ENCODE measurements around the gene ARSG. TPM values are rescaled to one million over a fixed set of nuclear protein-coding genes. Genes with fewer than 3 reads are reported as not detected.
A peak's percentile ranks its signal among the peaks of the same experiment; 100 is the strongest.
"Not testable (repeated sequence)": the region's sequence is repeated elsewhere in the genome, so short reads cannot be mapped to it uniquely, and the experiment has no call there.

ARSG gene
- polyA plus RNA-seq, 3 donors = 15.5 to 19.3 (median 19.2) TPM

- no peaks in the 10 kb centered on the region for H3K9me3 ChIP-seq (replicated peaks in 1 of 2; ENCODE audit: control insufficient read depth in 1 of 2, insufficient read depth in 1 of 2, low read length in 2 of 2)
- H3K4me3 ChIP-seq (replicated peaks in 1 of 3; ENCODE audit: low read depth in 2 of 3, low read length in 3 of 3) = no peak overlapping the region
- Mint-ChIP-seq H3K27me3 (ENCODE audit: low read depth in 3 of 3) (peaks cover 0 to 4% (median 2%) of the 10 kb centered on the region in 3 donors), H3K4me1 (peaks cover 68% of the 10 kb centered on the region), H3K27ac (peak overlapping the region in 1 of 7 donors; percentile 10), H3K4me3 (no peak overlapping the region), H3K36me3 (peaks cover 34% of the 10 kb centered on the region in 2 donors), H3K9me3 (peaks cover 0 to 2% (median 0%) of the 10 kb centered on the region in 7 donors)
- H2AFZ ChIP-seq (ENCODE audit: insufficient read depth, low read depth, low read length, poor library complexity, severe bottlenecking) = no peak overlapping the region
- TF ChIP-seq CTCF (IDR thresholded peaks at IDR 0.05) = no peak
- WGBS (ENCODE audit: insufficient coverage) = 27% methylated on average over 1 of the region's 4 CpGs
- DNase-seq = peak; percentile 30 to 48 (median 44)
- H3K9ac ChIP-seq (ENCODE audit: insufficient read depth, low read length, poor library complexity, severe bottlenecking) = no peak overlapping the region
- H3K27ac ChIP-seq (ENCODE audit: low read depth in 1 of 2, low read length in 2 of 2) = no peak overlapping the region
- H4K20me1 ChIP-seq (ENCODE audit: insufficient read depth, low read length) = no peaks in the 10 kb centered on the region
- no peaks in the 10 kb centered on the region for H3K36me3 ChIP-seq (replicated peaks in 1 of 2; ENCODE audit: control insufficient read depth in 1 of 2, insufficient read depth in 2 of 2, low read length in 2 of 2)
- H3K4me1 ChIP-seq (ENCODE audit: control insufficient read depth in 1 of 2, insufficient read depth in 2 of 2, low read length in 2 of 2) = peaks cover 57 to 70% of the 10 kb centered on the region in 2 donors
- no peaks in the 10 kb centered on the region for H3K27me3 ChIP-seq (ENCODE audit: control insufficient read depth in 2 of 2, insufficient read depth in 2 of 2, low read length in 2 of 2)
- no peak overlapping the region for H3K4me2 ChIP-seq (replicated peaks; ENCODE audit: extremely low read depth, low read length, poor library complexity, severe bottlenecking)
- intact Hi-C loops (cut with micrococcal nuclease) = no loop called here
- H3K79me2 ChIP-seq (ENCODE audit: insufficient read depth, low read length) = no peaks in the 10 kb centered on the region
Measured at GRCh38 chr17:68353111-68353521, 61.8 kb downstream of the ARSG start.

GRCh38 chr17:68354311-68354710 lies 63.0 kb downstream of the ARSG start:
- H2AFZ ChIP-seq (ENCODE audit: insufficient read depth, low read depth, low read length, poor library complexity, severe bottlenecking); H3K4me2 ChIP-seq (replicated peaks; ENCODE audit: extremely low read depth, low read length, poor library complexity, severe bottlenecking); H3K4me3 Mint-ChIP-seq; H3K27me3 ChIP-seq (ENCODE audit: control insufficient read depth in 2 of 2, insufficient read depth in 2 of 2, low read length in 2 of 2); DNase-seq; H4K20me1 ChIP-seq (ENCODE audit: insufficient read depth, low read length); H3K27me3 Mint-ChIP-seq (ENCODE audit: low read depth in 3 of 3); intact Hi-C loops (cut with micrococcal nuclease); H3K9me3 ChIP-seq (replicated peaks in 1 of 2; ENCODE audit: control insufficient read depth in 1 of 2, insufficient read depth in 1 of 2, low read length in 2 of 2); H3K36me3 ChIP-seq (replicated peaks in 1 of 2; ENCODE audit: control insufficient read depth in 1 of 2, insufficient read depth in 2 of 2, low read length in 2 of 2); H3K9me3 Mint-ChIP-seq; H3K9ac ChIP-seq (ENCODE audit: insufficient read depth, low read length, poor library complexity, severe bottlenecking); H3K4me3 ChIP-seq (replicated peaks in 1 of 3; ENCODE audit: low read depth in 2 of 3, low read length in 3 of 3); H3K79me2 ChIP-seq (ENCODE audit: insufficient read depth, low read length): not testable (repeated sequence)
- WGBS (ENCODE audit: insufficient coverage) = 80% methylated on average over 1 of the region's 2 CpGs
- Histone ChIP-seq H3K4me1 (ENCODE audit: control insufficient read depth in 1 of 2, insufficient read depth in 2 of 2, low read length in 2 of 2) (peaks cover 47 to 61% of the 10 kb centered on the region in 2 donors), H3K27ac (ENCODE audit: low read depth in 1 of 2, low read length in 2 of 2) (peak overlapping the region in 1 of 2 donors; percentile 52)
- H3K27ac Mint-ChIP-seq = peak overlapping the region in 6 of 7 donors; percentile 45 to 76 (median 64)
- peaks cover 62% of the 10 kb centered on the region for H3K4me1 Mint-ChIP-seq
- peaks cover 34 to 35% of the 10 kb centered on the region in 2 donors for H3K36me3 Mint-ChIP-seq

GRCh38 chr17:68355108-68355507 lies 63.8 kb downstream of the ARSG start:
- H2AFZ ChIP-seq (ENCODE audit: insufficient read depth, low read depth, low read length, poor library complexity, severe bottlenecking); H3K9ac ChIP-seq (ENCODE audit: insufficient read depth, low read length, poor library complexity, severe bottlenecking); H3K4me3 ChIP-seq (replicated peaks in 1 of 3; ENCODE audit: low read depth in 2 of 3, low read length in 3 of 3); H3K9me3 ChIP-seq (replicated peaks in 1 of 2; ENCODE audit: control insufficient read depth in 1 of 2, insufficient read depth in 1 of 2, low read length in 2 of 2); H3K36me3 ChIP-seq (replicated peaks in 1 of 2; ENCODE audit: control insufficient read depth in 1 of 2, insufficient read depth in 2 of 2, low read length in 2 of 2); H3K4me3 Mint-ChIP-seq; H3K79me2 ChIP-seq (ENCODE audit: insufficient read depth, low read length); H3K4me2 ChIP-seq (replicated peaks; ENCODE audit: extremely low read depth, low read length, poor library complexity, severe bottlenecking); H3K9me3 Mint-ChIP-seq; H3K27me3 ChIP-seq (ENCODE audit: control insufficient read depth in 2 of 2, insufficient read depth in 2 of 2, low read length in 2 of 2); H3K27me3 Mint-ChIP-seq (ENCODE audit: low read depth in 3 of 3); H4K20me1 ChIP-seq (ENCODE audit: insufficient read depth, low read length): not testable (repeated sequence)
- peak; percentile 47 to 66 (median 55) for DNase-seq
- H3K36me3 Mint-ChIP-seq = peaks cover 32 to 33% of the 10 kb centered on the region in 2 donors
- peaks cover 65% of the 10 kb centered on the region for H3K4me1 Mint-ChIP-seq
- WGBS (ENCODE audit: insufficient coverage) = 83% methylated on average over 1 of the region's 5 CpGs
- Histone ChIP-seq H3K27ac (ENCODE audit: low read depth in 1 of 2, low read length in 2 of 2) (peak overlapping the region in 1 of 2 donors; percentile 52), H3K4me1 (ENCODE audit: control insufficient read depth in 1 of 2, insufficient read depth in 2 of 2, low read length in 2 of 2) (peaks cover 54 to 65% of the 10 kb centered on the region in 2 donors)
- H3K27ac Mint-ChIP-seq = peak overlapping the region in 5 of 7 donors; percentile 25 to 76 (median 64)
- intact Hi-C loops (cut with micrococcal nuclease) = loop anchor here in 1 of 2 donors (5.0 kb wide), 1 partner anchor 38 kb away; no protein-coding TSS in a partner anchor
